Activated T-cell treated with anti-CD3 and anti-CD28 coated beads, Interleukin-2, amount 50 U/mL, for 4 hours (primary cell): ENCODE results near the gene SAXO1. TPM values are rescaled to one million over a fixed set of nuclear protein-coding genes. Genes with fewer than 3 reads are reported as not detected.

ENCODE experiments used
- ATAC-seq, 2 donors: fragments of 200-7000 bp; cut with Tn5 transposase; one replicate each; pipeline ENCODE4 v1.10.0; 2021
- DNase-seq: peaks from one replicate; pipeline ENCODE4 v3.0.0-alpha.2; 2020
- H3K27me3 Mint-ChIP-seq: one replicate; pipeline ENCODE4 v1.8.0; 2021; ENCODE audit warnings: low read depth, mixed read lengths
- H3K36me3 Mint-ChIP-seq: one replicate; pipeline ENCODE4 v1.8.0; 2022; ENCODE audit warnings: mixed read lengths; ENCODE audit not compliant: insufficient read depth
- H3K4me1 Mint-ChIP-seq: one replicate; pipeline ENCODE4 v1.8.0; 2021; ENCODE audit warnings: low read depth, mixed read lengths
- H3K4me3 Mint-ChIP-seq: one replicate; pipeline ENCODE4 v1.8.0; 2021; ENCODE audit warnings: mild to moderate bottlenecking, moderate library complexity, mixed read lengths
- H3K9me3 Mint-ChIP-seq: one replicate; pipeline ENCODE4 v1.8.0; 2021; ENCODE audit warnings: mixed read lengths
- total RNA-seq, 3 donors: library from RNA; stranded (reverse); gene quantifications; one replicate each; pipeline ENCODE4 v1.2.1, GENCODE V29; 2021

The SAXO1 gene
- total RNA-seq, 3 donors from 2014 or later, result not detected

DNA sequence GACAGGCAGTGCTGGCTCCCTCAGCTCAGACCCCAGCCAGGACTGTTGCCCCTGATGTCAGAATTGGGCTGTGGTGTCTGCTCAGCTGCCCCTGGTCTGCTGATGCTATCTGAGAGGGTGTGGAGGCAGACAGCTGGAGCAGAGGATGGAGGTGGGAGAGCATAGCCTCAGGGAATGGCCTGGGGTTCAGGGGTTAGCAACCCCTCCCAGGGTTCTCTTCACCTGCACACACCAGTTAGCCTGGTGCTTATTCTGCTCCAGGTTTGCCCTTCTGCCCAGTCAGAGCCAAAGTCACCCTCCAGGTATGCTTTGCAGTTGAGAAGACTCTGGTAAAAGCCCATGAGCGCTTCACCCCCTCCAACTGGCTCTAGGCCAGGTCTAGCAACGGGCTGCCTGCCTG is 109.8 kb downstream of the SAXO1 start:
- no peaks in the 10 kb centered on the region for H3K9me3 Mint-ChIP-seq
- H3K4me1 Mint-ChIP-seq, result no peaks in the 10 kb centered on the region
- ATAC-seq, result no peak

DNA sequence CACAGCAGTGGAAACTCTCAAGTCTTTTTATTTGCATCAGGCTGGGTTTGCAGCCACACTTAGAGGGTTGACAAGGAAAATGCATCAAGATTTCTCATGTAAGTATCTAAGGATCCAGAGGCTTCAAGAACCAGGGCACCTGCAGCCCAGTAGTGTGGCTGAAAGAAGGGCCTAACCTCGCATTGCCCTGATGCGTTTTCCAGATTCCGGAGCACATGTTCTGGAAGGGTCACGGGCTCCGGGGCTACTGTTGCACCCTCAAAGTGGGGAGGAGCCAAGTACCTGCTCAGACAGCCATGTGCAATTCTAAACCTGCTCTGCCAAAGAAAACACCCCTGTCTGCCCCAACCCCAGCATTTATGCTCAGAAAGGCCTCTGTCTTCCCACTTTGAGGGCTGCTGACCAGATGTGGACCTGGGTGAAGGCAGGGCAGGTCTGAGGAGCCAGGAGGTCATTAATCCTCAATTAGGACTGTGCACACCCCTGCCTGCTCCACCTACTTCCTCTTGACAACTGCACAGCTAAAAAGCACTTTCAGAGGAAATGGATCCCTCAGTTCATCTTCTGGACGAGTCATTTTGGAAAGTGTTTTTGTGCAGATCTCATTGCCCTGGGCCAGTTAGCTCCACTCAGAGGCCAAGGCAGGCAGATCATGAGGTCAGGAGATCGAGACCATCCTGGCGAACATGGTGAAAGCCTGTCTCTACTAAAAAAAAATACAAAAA is 110.7 kb downstream of the SAXO1 start:
- no peak for DNase-seq
- Mint-ChIP-seq H3K4me1 (no peaks in the 10 kb centered on the region), H3K4me3 (no peak overlapping the region), H3K27me3 (no peaks in the 10 kb centered on the region), H3K9me3 (no peaks in the 10 kb centered on the region), H3K36me3 (no peaks in the 10 kb centered on the region)
- ATAC-seq, result no peak

More for the DNA sequence above, 109.8 kb downstream of the SAXO1 start:
- Mint-ChIP-seq H3K36me3 (no peaks in the 10 kb centered on the region), H3K27me3 (no peaks in the 10 kb centered on the region), H3K4me3 (no peak overlapping the region)
- DNase-seq, result no peak

DNA sequence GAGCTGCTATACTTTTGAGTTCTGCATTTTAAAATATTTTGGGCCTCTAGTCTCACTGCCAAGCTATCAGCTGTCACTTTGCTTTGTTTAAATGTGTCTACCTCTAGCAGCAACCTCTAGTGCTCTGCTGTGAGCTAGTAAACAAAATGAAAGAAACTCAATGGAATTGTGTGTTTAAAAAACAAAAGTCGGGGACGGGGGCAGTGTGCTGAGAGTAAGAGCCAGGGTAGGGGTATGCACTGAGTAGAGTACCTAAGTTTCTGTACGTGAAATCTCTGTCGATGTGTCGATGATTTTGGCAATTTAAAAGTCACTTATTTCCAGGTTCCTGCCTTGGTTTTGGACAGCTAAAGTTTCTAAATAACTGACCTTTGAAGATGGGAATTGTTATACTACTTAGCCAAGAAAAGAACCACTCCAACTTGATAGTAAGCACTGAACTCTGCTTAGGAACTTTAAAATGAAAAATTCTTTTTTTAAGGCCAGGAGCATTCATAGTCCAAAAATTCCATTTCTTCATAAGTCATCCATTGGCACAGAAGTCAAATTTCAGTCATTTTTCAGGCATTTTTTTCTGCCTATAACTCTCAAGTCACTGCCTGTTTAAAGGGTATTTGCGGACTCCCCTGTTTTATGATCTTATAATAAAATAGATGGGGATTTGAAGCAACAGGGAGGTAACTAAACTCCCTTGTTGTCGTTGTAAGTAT is 111.5 kb downstream of the SAXO1 start:
- ATAC-seq, result no peak
- H3K36me3 Mint-ChIP-seq, result no peaks in the 10 kb centered on the region
- H3K27me3 Mint-ChIP-seq, result no peaks in the 10 kb centered on the region

DNA sequence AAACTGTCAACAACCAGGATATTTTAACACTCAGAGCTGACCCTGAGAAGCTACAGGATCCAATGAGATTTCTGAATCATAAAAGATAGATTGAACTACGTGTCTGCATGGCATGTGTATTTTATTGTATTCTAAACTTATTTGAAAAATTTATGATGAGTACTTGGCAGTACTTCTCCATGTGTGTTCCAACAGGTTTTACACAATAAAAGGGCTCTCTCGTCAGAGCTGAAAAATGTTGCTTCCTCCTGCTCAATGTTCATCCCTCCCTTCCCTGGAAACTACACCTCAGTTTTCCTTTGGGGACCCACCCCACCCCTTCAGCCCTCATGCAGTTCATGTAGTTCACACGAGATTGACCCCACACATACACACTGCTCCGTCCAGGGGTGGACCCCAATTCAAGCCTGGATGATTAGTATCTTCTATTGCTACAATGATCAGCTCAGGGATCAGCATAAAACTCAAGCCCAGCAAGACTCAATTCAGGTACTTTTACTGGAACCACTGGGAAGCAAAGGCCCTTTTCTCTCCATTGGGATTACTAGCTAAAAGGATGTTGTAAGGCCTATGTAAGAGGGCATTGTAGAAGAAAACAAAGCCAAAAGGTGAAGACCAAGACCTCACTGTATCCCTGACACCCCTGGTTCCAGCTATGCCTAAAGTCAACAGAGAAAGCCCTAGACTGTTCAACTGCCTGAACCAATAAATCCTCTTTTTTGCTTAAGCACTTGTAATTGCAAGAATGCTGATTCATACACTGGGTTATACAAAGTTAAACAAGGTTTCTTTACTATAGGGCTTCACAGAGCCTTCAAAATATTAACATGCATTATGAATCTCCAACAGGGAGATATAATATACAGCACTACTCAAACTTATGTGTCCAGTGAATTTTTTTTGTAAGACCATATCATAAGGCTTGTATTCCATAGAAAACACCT is 112.6 kb downstream of the SAXO1 start:
- ATAC-seq (no peak), DNase-seq (no peak)
- H3K36me3 Mint-ChIP-seq, result no peaks in the 10 kb centered on the region
- no peaks in the 10 kb centered on the region for H3K27me3 Mint-ChIP-seq
- no peaks in the 10 kb centered on the region for H3K4me1 Mint-ChIP-seq
- H3K9me3 Mint-ChIP-seq, result no peaks in the 10 kb centered on the region
- no peak overlapping the region for H3K4me3 Mint-ChIP-seq

More for the DNA sequence above, 111.5 kb downstream of the SAXO1 start:
- DNase-seq, result no peak
- no peaks in the 10 kb centered on the region for H3K9me3 Mint-ChIP-seq
- H3K4me1 Mint-ChIP-seq, result no peaks in the 10 kb centered on the region
- no peak overlapping the region for H3K4me3 Mint-ChIP-seq

DNA sequence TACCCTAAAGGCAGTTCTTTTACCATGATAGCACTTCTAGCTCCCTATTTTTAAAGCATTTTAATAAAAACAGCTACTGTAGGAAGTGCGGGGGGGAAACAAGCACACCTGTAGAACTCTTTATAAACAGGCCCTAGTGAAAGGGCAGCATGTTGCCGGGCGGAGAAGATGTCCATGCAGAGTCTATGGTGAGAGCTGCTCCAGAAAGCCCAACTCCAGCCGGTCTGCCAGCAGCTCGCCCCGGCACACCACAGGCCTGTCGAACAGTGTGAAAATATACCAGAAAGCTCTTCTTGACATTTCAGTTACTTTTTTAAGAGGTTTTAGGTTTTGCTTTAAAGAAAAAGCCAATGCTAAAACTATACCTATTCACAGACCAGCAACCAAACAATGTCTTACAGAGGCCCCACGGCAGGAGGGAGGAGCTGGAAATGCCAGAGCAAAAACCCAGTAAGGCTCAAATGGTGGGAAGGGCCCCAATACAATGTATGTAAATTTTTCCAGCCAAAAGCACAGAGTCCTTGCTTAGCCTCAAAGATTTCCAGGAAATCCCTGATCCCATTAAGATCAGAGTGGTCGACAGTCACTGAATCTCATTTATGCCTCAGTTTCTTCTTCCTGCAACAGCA is 121.2 kb downstream of the SAXO1 start:
- ATAC-seq, result no peak

DNA sequence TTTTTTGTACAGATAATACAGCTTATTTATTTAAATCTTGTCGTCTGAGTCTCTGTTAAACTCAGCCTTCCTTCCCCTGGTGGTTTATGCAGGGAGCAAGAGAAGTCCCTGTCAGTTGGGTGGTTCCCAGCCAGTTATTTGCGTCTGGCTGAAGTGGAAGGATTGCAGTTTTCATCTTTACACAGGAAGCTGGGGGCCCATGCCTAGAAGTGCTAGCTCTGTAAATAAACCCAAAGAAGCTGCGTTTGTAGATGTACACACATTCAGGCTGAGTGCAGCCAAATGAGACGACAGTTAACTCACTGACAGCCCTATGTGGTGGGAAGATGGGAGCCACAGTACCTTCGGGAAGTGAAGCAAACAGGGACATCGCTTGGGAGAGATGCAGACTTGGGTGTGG is 122.1 kb downstream of the SAXO1 start:
- no peaks in the 10 kb centered on the region for H3K36me3 Mint-ChIP-seq
- ATAC-seq (no peak), DNase-seq (no peak)
- peaks cover 5% of the 10 kb centered on the region for H3K27me3 Mint-ChIP-seq
- H3K9me3 Mint-ChIP-seq, result no peaks in the 10 kb centered on the region
- H3K4me3 Mint-ChIP-seq, result no peak overlapping the region
- H3K4me1 Mint-ChIP-seq, result no peaks in the 10 kb centered on the region

More for the DNA sequence above, 121.2 kb downstream of the SAXO1 start:
- DNase-seq, result no peak
- Mint-ChIP-seq H3K4me1 (no peaks in the 10 kb centered on the region), H3K9me3 (no peaks in the 10 kb centered on the region), H3K4me3 (no peak overlapping the region), H3K36me3 (no peaks in the 10 kb centered on the region), H3K27me3 (peaks cover 3% of the 10 kb centered on the region)

DNA sequence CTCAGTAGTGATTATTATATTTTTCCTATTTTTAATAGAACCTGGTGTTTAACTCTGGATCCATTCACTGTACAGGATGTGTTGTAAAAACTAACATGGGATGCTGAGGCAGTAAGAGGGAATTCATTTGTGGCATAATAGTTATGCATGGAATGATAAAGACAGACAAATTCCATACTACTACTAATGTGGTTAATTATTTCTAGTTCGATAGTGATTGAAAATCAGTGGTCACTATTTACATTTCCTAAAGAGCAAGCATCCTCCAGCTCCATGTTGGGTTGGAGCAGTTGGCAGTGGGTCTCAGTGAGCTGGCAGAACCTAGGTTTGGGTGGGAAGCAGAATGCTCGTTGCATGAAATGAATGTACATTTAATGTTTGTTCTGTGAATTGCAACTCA is 122.6 kb downstream of the SAXO1 start:
- ATAC-seq, result no peak

DNA sequence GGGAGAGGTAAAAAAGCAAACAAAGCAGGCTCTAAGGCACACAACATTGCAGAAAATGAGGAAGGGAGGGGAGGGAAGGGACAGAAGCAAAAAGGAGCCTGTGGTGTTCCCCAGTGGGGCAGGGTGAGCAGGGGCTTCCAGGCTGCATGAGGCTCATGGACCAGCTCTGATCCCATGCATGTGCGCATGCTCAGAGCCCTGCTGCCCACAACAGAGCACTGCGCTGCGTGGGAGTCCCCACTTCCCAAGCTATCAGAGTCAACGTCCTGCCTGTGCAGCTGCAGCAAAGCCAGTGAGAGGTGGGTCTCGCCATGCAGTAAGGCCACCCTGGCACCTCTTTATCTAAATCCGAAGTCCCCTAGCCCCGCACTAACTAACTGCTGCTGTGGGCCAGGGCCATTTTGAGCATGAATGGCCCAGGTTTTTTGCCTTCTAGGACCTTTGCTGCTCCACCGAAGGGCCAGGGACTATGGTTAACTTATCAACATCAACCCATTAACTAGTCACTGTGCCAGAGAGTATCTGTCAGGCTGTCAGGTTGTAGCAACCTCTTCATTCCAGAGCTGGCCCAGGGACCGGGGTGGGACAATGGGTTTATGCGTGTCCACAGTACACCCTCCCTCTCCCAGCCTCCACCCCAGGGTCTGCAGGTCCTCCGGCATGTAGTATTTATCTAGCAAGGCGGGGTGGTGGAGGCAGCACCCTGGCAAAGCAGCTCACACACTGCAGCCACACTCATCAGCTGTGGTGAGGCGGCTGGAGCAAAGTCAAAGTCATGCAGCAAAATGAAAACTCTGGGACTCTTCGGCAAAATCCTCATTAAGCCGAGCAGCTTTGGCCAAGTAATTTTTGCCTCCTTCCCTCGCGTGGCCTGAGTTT is 123.6 kb downstream of the SAXO1 start:
- H3K27me3 Mint-ChIP-seq, result peaks cover 5% of the 10 kb centered on the region
- no peaks in the 10 kb centered on the region for H3K4me1 Mint-ChIP-seq
- H3K9me3 Mint-ChIP-seq, result no peaks in the 10 kb centered on the region
- ATAC-seq (no peak), DNase-seq (no peak)
- no peak overlapping the region for H3K4me3 Mint-ChIP-seq
- no peaks in the 10 kb centered on the region for H3K36me3 Mint-ChIP-seq

More for the DNA sequence above, 122.6 kb downstream of the SAXO1 start:
- no peak for DNase-seq
- peaks cover 5% of the 10 kb centered on the region for H3K27me3 Mint-ChIP-seq
- H3K36me3 Mint-ChIP-seq, result no peaks in the 10 kb centered on the region
- H3K9me3 Mint-ChIP-seq, result no peaks in the 10 kb centered on the region
- no peaks in the 10 kb centered on the region for H3K4me1 Mint-ChIP-seq
- no peak overlapping the region for H3K4me3 Mint-ChIP-seq

GRCh38 chr9:18907927-18908625 is 124.9 kb downstream of the SAXO1 start:
- no peaks in the 10 kb centered on the region for H3K9me3 Mint-ChIP-seq
- H3K4me1 Mint-ChIP-seq, result no peaks in the 10 kb centered on the region
- no peak overlapping the region for H3K4me3 Mint-ChIP-seq
- peaks cover 5% of the 10 kb centered on the region for H3K27me3 Mint-ChIP-seq
- no peak for DNase-seq
- ATAC-seq, result no peak
- no peaks in the 10 kb centered on the region for H3K36me3 Mint-ChIP-seq

DNA sequence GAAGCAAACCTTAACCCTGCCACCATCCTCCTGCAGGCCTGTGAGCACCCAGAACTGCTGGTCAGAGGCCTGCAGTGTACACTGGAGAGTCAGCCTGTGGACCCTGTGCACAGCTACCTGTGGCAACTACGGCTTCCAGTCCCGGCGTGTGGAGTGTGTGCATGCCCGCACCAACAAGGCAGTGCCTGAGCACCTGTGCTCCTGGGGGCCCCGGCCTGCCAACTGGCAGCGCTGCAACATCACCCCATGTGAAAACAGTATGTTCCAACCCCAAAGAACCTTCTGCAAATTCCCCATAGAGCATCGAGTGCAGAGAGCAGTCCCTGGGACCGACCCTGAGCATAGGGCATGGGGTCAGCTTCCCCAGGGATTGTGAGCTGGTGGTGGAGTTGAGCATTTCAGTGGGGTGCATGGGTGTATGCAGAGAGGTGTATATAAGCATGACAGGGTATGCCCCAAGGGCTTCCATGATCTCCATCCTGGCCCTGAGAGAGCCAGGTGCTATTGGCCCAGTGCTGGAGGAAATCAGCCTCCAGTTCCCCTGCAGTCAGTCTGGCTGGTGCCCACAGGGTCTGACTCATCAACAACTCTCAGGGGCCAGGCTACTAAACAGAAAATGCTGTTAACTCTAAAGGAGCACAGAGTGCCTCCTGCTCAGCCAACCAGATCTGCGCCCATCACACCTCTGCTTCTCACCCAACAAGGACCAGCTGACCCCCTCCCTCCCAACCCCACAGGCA is 126.2 kb downstream of the SAXO1 start:
- Mint-ChIP-seq H3K4me3 (no peak overlapping the region), H3K36me3 (no peaks in the 10 kb centered on the region), H3K27me3 (peaks cover 5% of the 10 kb centered on the region), H3K4me1 (no peaks in the 10 kb centered on the region), H3K9me3 (peaks cover 9% of the 10 kb centered on the region)
- DNase-seq, result no peak
- ATAC-seq, result no peak

GRCh38 chr9:18905883-18906629 is 127.0 kb downstream of the SAXO1 start:
- ATAC-seq (no peak), DNase-seq (no peak)
- H3K36me3 Mint-ChIP-seq, result no peaks in the 10 kb centered on the region
- H3K27me3 Mint-ChIP-seq, result peaks cover 5% of the 10 kb centered on the region
- H3K4me3 Mint-ChIP-seq, result no peak overlapping the region
- H3K4me1 Mint-ChIP-seq, result no peaks in the 10 kb centered on the region
- peaks cover 15% of the 10 kb centered on the region for H3K9me3 Mint-ChIP-seq
